SKM-1 (cell line): ENCODE measurements around the gene NT5C1A.

ENCODE experiments used
- DNase-seq: peaks from one replicate; lab custom pipeline; 2025; ENCODE audit not compliant: unreplicated experiment; lab: John Stamatoyannopoulos, UW

Gene NT5C1A

DNA sequence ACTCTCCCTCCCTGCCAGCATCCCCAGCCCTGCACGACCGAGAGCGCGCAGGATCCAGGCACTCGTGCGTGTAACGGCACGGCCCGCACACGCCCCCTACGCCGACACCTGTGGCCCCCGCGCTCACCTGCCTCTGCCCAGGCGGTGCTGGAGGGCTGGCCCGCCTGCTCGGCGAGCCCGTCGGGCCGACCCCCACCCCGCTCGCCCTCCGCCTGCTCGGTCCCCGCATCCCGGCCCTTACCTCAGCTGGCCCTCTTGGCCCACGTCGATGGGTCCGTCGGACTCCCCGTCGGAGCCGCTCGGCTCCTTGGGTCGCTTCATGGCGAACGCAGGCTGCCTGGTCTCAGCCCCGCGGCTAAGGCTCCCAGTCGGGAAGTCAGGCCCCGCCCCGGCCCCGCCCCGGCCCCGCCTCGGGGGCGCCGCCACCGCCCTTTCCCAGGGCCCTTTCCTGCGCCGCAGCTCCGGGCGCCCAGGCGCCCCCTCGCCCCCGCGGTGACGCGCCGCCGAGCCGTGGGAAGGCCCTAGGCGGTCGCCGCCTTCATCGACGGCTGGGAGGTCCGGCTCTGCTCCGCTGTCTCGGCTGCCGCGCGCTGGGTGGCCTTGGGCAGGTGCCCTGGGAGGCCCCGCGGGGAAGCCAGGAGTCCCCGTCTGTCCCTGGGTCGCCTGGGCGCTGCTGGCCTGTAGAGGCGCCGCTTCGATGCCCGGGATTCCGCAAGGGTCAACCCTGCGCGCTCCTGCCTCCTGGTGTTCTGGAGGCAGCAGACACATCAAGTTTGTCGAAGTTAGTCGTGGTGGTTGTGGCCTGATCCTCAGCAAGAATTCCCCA is 32.4 kb downstream of the NT5C1A start, which contains the start of gene HEYL:
HEYL (minus strand) TSS at position 339 of the 826 bp plus-strand sequence; CDS start at position 321, 18 bp downstream.
- peak; percentile 64 for DNase-seq

DNA sequence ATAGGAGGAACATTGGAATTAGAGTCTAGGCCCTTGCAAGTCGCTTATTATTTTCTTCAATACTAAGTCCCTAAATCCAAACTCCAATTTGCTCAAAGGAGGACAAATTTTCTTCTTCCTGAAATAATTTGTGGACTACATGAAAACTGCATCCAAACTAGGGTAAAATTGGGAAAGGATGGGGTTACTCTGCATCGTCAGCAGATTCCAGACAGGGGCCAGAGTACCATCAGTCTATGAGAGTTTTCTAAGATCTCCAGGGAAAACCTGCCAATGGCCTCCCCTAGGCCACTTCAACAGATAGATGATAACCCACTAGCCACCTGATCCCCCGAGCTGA is 33.0 kb downstream of the NT5C1A start:
- DNase-seq: no peak

DNA sequence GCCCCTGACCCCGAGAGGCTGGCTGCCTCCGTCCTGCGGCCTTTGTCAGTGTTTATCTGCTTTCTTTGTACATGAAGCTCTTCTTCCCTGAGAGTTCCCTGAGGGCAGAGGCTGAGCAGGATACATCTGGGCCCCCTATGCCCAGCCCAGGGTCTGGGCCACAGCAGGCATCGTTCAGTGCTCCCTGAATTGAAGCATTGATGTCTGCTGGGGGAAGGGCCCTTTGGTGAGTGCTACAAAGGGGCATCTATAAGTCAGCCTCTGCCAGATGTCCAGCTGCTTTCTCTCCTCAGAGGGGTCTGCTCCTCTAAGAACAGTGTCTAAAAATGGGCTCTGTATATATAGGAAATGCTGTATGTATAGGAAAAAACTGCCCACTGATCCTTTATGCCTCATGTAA is 34.5 kb downstream of the NT5C1A start:
- no peak for DNase-seq

DNA sequence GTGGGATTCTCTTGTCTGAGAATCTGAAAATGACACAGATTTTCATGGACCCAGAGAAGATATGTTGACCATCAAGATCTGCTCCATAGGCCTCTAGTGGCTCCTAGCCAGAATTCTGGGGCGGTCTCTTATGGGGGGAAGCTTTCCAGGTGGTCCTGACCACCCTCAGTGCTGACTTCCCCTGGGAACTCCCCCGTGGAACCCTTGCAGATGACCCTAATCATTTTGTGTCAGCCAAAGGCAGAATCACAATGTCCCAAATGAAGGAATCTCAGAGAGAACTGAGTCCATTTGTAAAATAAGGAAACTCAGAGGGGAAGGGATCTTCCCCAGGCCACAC is 36.1 kb downstream of the NT5C1A start:
- no peak for DNase-seq

DNA sequence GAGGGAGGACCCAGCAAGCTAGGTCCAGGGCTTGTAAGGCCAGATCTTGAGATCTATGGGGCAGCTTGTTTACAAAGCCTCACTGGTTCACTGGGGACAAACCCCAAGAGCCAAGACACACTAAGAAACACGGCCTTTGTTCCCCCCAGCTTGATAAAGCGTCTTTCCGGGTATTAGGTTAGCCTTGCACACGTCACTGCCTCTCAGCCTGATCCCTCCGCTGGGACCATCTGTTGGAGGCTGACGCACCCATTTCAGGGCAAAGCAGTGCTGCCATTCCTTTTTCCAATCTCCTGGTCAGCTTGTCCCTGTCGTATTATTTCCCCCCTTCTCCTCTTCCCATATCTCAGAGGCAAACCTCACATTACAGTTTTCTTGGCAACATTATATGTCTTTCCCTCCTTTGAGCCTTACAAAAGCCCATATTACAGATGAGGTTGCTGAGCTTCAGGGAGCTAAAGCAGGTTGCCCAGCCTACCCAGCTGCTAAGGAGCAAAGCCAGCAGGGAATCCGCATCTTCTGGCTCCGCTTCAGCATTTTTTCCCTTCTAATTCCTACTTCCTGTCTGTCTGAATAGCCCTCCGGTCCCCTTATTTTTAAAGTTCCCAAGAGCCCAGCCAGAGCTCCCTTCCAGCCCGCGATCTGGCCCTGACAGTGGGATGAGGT is 36.6 kb downstream of the NT5C1A start:
- no peak for DNase-seq

DNA sequence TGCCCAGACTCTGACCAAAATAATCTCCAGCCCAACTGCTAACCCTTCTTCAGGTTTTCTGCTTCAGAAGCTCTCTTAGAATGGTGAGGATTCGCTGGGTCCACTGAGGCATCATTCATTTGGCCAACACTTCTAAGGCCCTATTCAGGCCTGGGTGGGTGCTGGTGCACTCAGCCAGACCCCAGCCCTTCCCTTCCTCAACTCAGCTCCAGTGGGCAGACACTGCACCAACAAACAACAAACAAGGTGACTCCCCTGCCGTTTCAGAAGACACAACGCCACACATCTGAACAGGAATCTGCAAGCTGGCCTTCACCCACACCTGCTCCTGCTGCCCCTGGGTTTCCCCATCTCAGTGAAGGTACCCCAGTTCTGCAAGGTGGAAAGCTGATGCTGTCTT is 38.5 kb downstream of the NT5C1A start:
- no peak for DNase-seq

DNA sequence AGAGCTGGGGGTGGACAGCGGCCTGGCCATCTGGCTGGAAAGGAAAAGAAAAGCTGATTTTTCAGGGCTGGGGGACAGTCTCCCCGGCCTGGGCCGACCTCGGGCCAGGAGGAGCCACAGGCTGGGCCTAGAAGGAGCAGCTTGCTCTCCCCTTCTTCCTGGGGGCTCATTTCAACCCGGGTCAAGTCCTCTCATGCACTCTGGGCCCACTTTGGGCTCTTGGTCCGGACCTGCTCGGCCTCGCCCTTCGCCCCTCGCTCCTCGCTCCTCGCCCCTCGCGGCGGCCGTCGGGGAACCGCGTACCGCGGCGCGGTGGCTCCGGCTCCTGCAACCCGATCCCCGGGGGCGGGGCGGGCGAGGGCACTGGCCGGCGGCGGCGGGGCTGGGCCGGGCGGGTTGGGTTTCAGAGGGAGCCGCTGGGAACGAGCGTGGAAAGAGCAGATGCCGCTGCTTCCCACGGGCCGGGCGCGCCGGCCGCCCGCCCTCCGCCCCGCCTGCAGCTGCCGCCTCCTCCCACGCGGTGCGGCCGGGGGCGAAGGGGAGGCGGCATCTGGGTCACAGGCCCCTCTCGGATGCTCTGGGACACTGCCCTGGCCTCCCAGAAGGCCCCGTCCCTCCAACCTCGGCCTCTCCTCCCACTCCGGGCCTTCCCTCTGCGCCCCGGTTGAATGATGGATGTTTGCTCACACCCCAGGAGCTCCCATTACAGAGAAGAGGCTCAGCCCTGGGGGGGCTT is 39.1 kb downstream of the NT5C1A start:
- DNase-seq: no peak

DNA sequence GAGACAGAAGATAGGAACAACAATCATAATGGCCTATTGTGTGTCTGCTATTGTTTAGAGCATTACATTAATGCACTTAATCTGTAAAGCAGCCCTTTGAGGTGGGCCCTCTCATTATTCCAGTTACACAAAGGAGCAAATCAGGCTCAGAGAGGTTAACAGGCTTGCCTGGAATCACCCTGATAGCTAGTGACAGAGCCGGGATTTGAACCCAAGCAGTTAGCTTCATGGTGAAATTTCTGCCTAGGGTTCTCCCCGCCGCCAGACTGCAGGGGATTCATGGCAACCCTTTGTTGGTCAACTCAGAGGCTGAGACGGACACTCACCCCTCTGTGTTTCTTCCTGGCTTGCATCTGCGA is 39.6 kb downstream of the NT5C1A start:
- DNase-seq: no peak

DNA sequence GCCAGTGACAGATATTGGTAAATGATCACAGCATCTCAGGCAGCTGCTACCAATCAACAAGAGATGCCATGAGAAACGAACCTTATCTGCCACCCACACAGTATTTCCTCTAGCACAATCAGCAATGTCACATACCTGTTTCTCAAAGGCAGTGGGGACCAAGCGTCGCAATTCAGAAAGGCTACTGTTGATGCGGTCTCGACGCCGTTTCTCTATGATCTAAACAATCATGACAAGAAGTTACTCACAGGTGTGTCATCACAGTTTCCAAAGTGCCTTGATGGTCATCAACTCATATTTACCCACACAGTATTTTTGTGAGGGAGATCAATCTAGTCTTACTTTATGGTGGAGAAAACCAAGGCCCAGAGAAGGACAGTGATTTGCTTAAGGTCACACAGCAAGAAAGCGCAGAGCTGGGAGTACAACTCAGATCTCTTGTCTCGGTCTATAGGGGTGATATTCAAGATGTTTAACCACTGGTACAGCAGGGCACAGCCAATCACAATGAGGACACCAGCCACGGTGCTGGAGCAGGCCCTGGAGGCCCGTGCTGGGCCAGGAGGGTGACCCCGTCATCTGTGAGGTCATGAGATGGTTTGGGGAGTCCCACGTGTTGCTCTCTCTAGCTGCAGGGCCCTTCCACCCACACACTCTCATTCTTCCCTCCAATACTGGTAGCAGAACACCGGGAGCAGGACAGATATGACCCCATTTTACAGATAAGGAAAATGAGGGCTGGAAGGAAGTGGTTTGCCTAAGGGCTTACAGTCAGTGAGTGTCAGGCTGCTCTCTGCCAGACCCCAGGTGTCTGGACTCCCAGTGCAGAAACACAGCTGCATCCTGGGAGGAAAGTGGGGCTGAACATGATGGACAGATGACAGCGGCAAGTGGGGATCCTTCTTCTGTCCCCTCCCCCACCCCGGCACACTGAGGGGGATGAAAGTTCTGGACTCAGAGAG is 40.3 kb downstream of the NT5C1A start:
- no peak for DNase-seq

DNA sequence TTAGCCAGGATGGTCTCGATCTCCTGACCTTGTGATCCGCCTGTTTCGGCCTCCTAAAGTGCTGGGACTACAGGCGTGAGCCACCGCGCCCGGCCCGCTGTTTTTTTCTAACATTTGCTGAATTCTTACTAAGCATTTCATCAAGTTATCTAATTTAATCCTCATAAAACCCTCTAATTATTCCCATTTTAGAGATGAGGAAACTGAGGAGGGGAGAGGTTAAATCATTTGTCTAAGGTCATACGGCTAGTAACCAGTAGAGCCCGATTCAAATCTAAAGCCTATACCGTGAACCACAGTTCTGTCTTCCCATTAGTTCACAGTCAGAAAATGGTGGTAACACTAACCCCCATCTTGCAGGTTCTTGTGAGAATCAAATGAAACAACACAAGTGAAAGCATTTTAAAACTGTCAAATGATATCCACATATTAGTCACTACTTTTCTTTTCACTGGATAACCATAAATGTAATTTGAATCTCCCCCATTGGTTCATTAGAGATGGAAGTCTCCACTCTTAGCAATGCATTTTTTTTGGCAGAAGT is 43.0 kb downstream of the NT5C1A start:
- no peak for DNase-seq

DNA sequence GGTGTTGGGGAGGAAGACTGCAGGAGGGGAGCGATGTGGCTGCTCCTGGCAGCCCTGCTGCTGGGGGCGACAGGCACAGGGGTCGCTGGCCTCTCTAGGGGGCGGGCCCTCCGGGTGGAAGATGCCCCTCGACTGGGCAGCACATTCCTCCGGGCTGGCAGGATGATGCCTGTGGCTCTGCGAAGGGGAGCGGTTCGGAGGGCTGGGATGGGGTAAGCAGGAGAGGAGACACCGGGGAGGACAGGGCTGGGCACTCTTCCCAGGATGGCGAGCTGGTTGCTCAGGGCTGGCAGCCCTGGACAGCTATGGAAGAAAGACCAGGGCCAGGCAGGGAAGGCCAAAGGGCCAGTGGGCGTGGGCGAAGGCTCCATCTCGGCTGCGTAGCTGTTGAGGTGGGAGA is 45.3 kb downstream of the NT5C1A start:
- DNase-seq: no peak

DNA sequence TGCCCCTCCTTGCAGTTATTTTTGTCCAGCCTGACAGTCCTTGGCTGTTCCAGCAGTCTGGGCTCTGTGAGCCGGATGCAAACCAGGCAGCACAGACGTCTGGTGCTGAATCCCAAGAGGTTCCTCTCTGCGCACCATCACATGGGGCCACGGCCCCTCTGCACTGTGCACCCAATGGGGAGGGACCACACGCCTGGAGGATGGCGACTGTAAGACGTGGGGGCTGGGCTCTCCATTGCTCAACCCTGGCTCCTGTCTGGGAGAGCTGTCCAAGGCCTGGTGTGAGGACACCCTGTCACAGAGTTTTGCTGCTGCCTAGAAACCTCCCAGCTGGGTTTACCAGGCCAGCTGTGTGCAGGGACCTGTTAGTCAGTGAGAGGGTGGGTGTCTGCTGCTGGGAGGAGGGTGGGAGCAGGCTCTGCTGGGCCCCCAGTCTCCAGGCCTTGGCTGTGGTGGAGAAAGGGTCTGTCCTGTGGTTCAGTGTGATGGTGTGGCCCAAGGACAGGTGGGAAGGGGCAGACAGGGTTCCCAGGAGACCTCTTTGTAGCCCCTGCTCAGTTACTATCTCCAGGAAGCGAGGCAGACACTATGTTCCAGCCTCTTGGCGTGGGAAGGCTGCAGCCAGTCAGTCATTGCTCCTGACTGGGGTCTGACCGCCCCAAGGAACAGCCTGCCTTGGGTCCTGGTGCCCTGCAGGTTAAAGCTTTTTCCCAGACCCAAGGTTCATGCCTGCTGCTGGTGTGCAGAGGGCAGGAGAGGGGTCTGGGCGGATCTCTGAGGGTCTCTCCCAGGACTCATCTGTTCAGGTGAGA is 46.2 kb downstream of the NT5C1A start:
- DNase-seq: no peak

DNA sequence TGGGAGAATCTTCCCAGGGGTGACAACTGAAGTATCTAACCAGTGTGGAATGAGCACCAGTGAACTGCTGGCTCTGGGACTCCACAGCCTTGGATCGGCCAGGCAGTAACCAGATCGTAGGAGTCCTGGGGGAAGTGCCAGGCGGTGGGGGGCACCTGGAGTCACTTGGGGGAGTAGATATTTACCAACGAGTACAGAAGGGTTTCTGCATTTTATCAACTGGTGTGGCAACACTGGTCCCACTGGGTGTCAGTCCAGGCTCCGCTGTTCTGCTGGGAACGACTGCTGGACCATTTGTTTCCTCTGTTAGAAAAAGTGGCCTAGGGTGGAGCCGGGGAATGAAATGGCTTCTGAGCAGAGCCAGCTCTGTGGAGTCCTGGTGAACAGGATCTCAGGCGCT is 46.9 kb downstream of the NT5C1A start:
- no peak for DNase-seq

DNA sequence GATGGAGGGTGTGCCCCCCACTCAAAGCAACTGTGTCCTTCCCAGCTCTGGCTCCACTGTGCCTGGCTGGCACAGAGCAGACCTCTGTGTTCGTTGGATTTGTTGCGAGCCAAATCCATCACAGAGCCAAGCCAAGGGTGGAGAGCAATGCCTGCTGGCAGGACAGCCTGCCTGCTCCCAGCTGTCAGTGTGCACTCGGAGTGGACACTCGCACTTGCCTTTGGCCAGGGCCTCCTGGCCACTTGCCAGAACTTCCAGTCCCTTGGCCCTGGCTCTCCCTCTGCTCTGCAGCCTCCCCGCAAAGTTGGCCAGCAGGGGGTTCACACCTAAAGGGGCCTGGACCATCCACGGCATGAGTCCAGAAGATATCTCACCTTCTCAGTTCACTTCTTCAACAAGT is 48.9 kb downstream of the NT5C1A start:
- DNase-seq: no peak

DNA sequence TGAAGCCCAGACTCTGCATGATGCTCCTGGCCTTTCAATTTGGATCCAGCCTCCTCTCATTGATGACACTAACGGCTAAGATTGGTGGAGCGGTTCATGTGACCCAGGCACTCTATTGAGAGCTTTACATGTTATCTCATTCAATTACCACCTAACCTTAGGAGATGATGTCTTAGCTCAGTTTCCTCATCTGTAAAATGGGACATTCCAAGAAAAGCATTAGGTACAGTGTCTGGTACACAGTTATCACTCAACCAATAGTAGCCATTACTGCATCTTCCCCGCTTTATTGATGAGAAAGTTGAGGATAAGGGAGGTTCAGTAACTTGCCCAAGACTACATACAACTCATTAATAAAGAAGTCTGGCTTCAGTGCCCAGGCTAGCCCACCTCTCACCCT is 49.5 kb downstream of the NT5C1A start:
- DNase-seq: no peak

DNA sequence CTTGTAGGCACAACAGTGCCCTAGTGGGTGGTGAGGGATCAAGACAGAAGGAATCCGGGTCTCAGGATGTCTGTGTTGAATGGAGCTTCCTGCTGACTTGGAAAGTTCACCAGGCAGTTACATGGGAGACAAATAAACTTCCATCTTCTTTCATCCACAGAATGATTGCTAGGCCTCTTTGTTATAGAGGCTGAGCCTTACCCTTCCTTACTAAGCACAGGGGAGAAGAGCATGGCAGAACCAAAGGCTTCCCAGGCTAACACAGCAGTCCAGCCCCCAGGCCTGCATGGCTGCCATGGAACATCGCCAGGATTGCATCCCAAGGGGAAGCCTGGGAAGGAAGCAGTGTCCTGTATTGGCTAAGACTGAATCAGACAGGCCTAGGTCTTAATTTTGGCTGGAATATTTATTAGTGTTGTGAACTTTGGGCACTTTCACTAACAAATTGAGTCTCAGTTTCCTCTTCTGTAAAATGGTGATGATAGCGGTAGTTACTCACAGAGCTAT is 51.2 kb downstream of the NT5C1A start:
- no peak for DNase-seq

DNA sequence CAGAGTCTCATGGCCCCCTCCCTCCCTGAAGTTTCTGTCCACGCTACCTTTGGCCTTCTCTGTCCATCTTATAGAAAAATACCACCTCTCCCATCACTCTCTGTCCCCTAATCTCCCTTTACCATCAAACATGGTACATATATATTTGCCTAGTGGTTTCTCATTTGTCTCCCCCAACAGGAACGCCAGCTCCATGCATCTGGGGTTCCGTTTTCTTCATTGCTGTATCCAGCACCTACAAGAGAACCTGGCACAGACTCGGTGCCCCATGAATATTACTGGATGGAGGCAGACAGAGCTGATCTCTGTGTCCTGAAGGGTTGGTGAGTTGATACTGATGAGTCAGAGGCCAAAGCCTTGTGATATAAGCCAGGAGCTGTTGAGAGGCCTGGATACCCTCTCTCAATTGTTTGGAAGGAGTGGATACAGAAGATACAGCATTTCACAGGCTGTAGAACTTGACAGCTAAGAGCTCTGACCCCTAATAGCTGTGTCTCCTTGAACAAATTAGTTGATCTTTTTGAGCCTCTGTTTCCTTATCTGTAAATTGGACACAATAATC is 54.3 kb downstream of the NT5C1A start:
- no peak for DNase-seq

DNA sequence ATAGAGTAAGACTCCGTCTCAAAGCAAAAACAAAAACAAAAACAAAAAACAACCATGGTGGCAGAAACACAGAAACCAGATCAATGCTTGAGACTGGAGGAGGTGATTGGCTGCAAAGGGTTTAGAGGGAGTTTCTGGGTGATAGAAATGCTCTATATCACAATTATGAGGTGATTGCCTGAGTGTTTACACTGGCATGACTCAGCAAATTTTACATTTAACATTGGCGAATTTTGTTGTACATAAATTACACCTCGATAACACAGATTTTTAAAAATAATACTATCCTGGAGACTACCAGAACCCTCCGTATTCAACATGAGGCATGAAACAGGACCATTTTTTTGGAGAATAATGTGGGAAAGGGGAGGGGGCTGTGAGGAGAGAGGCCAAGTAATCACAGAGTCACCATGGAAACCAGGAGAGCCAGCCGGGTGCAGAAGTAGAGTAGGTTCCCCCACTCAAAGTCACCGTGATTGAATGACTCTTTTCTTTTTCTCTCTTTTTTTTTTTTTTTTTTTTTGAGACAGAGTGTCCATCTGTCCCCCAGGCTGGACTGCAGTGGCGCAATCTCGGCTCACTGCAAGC is 56.7 kb downstream of the NT5C1A start:
- DNase-seq: no peak

DNA sequence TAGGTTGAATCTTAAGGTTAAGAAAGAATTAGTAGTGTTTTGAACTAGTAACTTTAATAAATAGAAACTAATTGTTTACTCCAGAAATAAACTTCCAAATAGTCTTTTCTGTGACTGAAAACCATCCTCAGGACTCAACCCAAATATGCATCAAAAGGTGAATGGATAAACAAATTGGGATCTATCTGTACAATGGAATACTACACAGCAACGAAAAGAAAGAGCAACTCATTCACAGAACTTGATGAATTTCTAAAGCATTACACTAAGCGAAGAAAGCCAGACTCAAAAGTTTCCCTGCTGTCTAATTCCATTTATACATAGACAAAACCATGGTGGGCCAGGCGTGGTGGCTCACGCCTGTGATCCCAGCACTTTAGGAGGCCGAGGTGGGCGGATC is 57.4 kb downstream of the NT5C1A start:
- no peak for DNase-seq
